Activated effector memory CD4-positive, alpha-beta T cell treated with Interleukin-2 at 50 U/mL for 16 hours (primary cell): Measurements from ENCODE around the gene SPTBN4.
"Not testable (repeated sequence)": the region's sequence is repeated elsewhere in the genome, so short reads cannot be mapped to it uniquely, and the experiment has no call there.

Source experiments
- DNase-seq: peaks from one replicate; pipeline ENCODE4 v3.0.0-alpha.2; 2020

Gene SPTBN4

DNA sequence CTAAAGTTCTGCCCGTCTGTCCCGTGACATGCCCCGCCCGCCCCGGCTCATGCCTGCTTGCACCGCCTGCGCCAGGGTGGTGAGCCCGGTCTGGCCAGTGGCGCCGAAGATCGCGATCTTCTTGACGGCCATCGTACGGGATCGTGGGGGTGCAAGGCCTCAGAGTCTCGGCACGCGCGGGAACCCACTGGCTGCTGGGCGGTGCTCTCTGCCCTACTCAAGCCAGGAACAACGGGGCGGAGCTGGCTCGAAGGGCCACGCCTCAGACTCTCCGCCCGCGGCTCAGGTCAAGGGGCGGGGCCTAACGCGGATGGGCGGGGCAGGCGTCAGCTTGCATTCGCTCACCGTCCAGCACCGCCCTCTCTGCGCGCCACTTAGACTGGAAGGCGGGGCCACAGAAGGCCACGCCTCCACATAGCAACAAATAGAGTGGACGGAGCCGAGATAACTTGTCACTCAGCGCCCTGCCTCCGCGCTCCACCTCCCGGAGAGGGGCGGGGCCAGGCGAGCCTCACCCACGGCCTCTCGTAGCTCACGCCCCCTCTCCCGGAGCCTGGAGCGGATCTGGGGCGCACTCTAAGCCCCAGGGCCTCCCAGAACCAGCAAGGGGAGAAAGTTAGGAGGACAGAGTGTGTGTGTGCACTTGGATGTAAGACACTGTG, 1.1 kb upstream of the SPTBN4 start, which contains the start of gene BLVRB:
BLVRB (minus strand) TSS at position 189 of the 662 bp plus-strand sequence; CDS start at position 132, 57 bp downstream.
- DNase-seq = peak; percentile 98

DNA sequence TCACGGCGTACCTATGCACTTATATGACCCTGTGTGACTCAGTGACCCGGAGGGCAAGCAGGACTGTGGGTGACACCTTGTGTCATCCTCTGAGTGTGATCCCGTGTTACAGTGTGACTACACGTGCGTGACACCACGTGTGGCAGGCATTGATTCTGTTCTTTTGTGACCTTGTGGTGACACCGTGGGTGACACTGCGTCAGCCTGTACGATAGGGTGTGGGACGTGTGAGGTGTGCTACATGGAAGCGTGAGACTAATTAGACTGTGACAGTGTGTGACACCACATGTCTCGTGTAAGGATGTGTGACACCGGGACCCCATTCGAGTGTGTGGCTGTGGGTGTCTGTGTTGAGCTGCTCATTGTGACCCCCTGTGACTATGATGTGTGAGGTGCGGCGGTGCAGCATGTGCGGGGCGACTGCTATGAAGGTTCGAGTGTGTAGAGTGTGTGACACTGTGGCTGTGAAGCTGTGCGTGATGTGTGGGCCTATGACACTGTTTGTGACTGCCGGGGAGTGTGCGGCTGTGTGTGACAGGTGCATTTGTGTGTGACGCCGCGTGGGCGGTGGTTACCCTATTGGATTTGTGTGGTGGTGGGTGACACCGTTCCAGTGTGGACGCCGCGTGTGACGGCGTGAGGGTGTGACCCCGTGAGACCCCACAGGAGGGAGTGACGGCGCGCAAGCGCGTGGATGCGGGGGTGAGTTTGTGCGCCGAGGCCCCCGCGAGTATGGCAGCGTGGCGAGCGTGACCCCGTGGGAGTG, 399 bp upstream of the SPTBN4 start:
- DNase-seq = peak; percentile 2

- no peak for DNase-seq
Observed at GRCh38 chr19:40469011-40469410, 2.2 kb downstream of the SPTBN4 start.

DNA sequence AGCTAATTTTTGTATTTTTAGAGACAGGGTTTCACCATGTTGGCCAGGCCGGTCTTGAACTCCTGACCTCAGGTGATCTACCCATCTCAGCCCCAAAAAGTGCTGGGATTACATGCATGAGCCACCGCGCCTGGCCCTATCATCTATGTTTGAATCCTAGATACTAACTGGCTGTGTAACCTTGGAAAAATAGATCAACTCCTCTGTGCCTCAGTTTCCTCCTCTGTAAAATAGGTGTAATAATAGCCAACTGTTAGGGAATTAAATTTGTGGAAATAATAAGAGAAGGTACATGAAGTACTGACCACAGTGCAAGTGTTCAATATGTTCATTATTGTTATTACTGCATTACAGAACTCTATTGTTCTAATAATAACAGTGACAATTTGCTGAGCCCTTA, 4.3 kb downstream of the SPTBN4 start:
- DNase-seq = no peak

- DNase-seq = no peak
Observed at GRCh38 chr19:40472516-40472915, 5.7 kb downstream of the SPTBN4 start.

DNA sequence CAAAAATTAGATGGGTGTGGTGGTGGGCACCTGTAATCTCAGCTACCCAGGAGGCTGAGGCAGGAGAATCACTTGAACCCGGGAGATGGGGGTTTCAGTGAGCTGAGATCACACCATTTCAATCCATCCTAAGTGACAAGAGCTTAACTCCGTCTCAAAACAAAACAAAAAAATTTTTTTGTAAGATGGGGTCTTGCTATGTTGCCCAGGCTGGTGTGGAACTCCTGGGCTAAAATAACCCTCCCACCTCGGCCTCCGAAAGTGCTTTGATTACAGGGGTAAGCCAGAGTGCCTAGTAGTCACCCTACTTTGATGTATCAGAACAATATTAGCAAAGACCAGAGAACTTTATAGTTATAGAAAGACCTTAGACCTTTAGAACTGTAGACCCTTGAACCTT, 7.9 kb downstream of the SPTBN4 start:
- no peak for DNase-seq

- not testable (repeated sequence) for DNase-seq
Observed at GRCh38 chr19:40475878-40476644, 9.3 kb downstream of the SPTBN4 start.

DNA sequence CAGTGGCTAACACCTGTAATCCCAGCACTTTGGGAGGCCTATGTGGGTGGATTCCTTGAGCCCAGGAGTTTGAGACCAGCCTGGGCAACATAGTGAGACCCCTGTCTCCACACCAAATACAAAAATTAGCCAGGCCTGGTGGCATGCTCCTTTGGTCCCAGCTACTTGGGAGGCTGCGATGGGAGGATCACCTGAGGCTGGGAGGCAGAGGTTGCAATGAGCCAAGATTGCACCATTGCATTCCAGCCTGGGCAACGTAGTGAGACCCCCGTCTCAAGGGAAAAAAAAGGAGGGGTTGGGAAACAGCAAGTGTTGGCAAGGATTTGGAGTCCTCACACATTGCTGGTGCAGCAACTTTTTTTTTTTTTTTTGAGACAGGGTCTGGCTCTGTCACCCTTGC, 19.2 kb downstream of the SPTBN4 start:
- no peak for DNase-seq

DNA sequence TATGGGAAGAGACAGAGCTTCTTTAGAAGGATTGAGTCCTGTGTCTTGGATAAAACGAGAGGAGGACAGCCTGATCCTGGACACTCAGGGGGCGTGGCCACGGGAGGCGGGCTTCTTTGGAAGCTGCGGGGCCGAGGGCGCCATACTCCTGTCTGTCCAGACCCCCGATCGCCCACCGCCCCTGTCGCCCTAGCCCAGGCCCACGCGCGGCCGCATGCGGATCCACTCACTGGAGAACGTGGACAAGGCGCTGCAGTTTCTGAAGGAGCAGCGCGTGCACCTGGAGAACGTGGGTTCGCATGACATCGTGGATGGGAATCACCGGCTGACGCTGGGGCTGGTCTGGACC, 23.1 kb downstream of the SPTBN4 start:
- DNase-seq = no peak

GRCh38 chr19:40492274-40492673, 25.5 kb downstream of the SPTBN4 start:
- DNase-seq = no peak

GRCh38 chr19:40493778-40494177, 27.0 kb downstream of the SPTBN4 start:
- DNase-seq = no peak

GRCh38 chr19:40494191-40494838, 27.5 kb downstream of the SPTBN4 start:
- DNase-seq = no peak

- no peak for DNase-seq
Observed at GRCh38 chr19:40497214-40497613, 30.4 kb downstream of the SPTBN4 start.

DNA sequence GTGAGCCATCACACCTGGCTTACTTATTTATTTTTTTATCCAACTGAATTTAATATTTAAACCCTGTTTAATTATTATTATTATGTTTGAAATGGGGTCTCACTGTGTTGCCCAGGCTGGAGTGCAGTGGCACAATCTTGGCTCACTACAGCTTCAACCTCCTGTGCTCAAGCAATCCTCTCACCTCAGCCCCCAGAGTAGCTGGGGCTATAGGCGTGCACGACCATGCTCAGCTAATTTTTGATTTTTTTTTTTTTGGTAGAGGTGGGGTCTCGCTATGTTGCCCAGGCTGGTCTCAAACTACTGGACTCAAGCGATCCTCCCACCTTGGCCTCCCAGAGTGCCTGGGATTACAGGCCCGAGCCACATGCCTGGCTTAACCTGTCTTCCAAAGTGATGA, 32.5 kb downstream of the SPTBN4 start:
- DNase-seq = no peak

DNA sequence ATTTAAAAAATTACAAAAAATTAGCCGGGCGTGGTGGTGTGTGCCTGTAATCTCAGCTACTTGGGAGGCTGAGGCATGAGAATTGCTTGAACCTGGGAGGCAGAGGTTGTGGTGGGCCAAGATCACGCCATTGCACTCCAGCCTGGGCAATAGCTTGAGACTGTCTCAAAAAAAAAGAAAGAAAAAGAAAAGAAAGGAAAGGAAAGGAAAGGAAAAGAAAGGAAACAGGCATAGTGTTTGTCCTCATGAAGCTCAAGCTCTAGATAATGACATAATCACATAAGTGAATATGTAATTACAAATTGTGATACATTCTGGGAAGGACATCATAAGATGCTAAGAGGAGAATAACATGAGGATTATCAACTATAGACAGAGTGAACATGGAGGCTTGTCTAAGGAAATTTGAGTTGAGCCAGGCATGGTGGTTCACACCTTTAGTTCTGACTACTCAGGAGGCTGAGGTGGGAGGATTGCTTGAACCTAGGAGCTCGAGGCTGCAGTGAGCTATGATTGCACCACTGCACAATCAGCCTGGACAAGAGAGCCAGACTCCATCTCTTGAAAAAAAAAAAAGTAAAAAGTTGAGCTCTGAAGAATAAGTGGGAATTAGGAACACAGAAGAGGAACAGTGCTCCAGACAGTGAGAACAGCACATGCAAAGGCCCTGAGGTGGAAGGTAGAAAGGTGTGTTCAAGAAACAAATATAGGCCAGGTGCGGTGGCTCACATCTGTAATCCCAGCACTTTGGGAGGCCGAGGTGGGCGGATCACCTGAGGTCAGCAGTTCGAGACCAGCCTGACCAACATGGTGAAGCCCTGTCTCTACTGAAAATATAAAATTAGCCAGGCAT, 34.1 kb downstream of the SPTBN4 start:
- not testable (repeated sequence) for DNase-seq

DNA sequence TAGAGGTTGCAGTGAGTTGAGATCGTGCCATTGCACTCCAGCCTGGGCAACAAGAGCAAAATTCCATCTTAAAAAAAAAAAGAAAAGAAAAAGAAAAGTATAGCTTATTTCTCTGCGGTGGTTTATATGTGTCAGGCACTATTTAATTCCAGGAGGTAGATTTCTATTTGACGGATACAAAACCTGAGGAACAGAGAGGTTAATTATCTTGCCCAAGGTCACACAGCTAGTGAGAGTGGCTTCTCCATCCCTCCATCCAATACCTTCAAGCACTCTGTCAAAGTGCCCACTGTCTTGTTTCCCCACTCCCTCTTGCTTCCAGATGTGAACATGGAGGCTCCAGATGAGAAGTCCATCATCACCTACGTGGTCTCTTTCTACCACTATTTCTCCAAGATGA, 34.8 kb downstream of the SPTBN4 start:
- no peak for DNase-seq

- DNase-seq = no peak
Observed at GRCh38 chr19:40502081-40502480, 35.3 kb downstream of the SPTBN4 start.

- DNase-seq = no peak
Observed at GRCh38 chr19:40502647-40503319, 36.0 kb downstream of the SPTBN4 start.

DNA sequence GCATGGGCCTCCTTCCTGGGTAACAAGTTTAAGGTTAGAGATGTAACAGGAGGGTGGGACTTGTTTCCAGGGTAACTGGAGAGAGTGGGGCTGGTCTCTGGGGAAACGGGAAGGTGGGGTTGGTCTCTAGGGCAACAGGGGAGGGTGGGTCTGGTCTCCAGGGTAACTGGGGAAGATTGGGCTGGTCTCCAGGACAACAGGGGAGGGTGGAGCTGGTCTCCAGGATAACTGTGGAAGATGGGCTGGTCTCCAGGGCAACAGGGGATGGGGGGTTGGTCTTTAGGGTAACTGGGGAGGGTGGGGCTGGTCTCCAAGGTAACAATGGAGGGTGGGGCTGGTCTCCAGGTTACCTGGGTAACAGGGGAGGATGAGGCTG, 36.5 kb downstream of the SPTBN4 start:
- DNase-seq = no peak

DNA sequence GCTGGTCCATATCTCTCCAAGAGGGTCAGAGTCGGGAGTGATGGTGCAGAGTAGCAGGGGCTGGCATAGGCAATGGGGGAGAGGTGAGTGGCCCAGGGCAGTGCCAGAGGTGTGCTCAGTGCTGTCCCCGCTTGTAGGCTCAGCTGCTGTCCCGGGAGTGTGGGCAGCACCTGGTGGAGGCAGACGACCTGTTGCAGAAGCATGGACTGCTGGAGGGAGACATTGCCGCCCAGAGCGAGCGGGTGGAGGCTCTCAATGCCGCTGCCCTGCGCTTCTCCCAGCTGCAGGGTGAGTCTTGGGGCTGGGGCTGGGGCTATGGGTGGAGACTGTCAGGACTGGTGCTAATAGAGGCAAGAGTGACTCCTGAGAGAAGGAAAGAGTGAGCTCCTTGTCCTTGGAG, 39.3 kb downstream of the SPTBN4 start:
- DNase-seq = no peak

GRCh38 chr19:40507892-40508291, 41.1 kb downstream of the SPTBN4 start:
- no peak for DNase-seq

DNA sequence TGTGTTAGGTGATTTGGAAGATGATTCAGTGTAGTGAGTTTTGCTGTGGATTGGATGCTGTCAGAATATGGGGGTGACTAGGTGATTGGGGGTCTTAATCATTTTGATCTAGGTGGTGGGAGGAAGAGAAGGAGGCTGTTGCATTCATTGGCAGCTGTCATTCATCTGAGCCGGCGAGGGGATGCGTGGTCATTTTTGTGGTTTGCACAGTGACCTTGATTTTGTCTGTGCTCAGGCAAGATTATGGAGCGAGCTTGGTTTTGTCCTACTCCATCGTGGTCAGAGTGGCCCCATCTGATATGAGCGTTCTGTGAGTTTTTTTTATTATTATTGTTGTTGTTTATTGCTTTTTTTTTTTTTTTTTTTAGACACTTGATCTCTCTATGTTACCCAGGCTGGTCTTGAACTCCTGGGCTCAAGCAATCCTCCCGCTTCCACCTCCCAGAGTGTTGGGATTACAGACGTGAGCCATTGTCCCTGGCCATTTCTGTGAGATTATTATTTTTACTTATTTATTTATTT, 42.0 kb downstream of the SPTBN4 start:
- no peak for DNase-seq
